DMS 273 treated with DMSO at 0.1 percent for 48 hours (cell line): ENCODE results near the gene HOXB2.
"Not testable (repeated sequence)": the region's sequence is repeated elsewhere in the genome, so short reads cannot be mapped to it uniquely, and the experiment has no call there.

Experiments
- DNase-seq: peaks from one replicate; lab custom pipeline; 2025; lab: John Stamatoyannopoulos, UW

HOXB2 gene

DNA sequence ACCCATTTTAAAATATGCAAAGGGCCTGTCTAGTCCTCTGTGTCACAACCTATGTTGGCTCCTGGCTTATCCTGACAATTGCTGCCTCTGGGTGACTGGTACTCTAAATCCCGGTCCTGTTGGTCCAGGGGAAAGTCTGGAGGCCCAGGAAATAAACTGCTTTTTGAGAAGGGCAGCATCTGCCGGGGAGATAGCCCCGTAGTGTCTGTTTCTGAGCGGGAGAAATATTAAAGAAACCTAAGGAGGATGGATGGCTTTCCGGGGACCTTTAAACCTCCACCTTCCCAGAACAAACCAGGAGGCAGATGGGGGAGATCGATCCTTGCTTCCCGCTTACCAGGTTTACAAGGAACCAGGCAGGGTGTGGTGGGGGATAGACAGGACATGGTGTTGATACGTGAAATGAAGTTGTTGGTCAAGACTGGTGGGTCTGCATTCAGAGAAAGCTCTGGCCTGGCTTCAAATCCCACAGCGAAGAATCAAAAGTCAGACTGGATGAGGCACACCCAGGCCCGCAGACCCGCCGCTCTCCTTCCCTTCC is 3.8 kb downstream of the HOXB2 start:
- DNase-seq: no peak

DNA sequence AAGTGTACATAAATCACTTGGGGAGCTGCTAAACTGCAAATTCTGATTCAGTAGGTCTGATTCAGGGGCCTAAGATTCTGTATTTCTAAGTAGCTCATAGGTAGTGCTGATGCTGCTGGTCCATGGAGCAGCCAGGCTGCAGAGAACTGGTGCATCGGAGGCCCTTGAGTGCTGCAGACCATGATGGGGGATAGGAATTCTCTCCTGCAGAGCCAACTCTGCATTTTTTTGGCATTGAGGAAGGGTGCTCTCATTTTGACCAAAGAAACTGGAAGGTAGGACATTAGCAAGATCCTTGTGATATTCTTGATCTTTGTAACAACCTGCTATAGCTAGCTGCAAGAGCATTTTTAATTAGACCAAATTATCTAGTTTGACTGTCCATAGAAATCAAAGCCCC is 4.7 kb downstream of the HOXB2 start:
- no peak for DNase-seq

DNA sequence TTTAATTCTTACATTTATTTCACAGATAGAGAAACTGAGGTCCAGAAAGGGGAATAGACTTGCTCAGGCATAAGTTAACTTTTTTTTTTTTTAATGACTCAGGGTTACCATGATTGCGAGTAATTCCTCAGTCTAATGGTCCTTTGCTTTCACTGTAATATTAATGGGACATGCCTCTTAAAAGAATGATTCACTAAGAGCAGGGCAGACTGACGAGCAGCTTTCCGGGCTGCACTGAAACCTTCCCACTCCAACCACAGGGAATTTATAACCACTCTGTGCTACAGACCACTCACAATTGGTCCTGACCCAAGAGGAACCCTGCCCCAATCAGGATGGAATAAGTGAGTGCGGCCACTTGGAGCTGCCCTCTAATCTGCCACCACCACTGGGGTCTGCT is 5.7 kb downstream of the HOXB2 start:
- no peak for DNase-seq

DNA sequence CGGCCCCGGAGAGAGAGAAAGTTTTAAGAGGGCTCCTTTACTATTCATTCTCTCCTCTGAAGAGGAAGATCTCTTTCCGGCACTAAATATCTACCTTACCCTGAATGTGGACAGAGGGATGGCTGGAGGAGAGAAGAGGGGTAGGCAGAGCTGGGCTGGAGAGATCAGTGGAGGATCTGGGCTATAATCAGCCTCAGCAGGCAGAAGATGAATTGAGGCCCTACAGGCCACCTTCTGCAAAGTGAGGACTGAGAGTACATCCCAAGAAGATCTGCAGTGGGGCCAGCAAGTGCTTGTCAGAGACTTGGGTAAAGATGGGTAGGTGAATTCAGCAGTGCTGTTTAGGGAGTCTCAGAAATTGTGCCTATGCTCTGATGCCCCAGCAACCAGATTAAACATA is 7.6 kb downstream of the HOXB2 start:
- DNase-seq: no peak

DNA sequence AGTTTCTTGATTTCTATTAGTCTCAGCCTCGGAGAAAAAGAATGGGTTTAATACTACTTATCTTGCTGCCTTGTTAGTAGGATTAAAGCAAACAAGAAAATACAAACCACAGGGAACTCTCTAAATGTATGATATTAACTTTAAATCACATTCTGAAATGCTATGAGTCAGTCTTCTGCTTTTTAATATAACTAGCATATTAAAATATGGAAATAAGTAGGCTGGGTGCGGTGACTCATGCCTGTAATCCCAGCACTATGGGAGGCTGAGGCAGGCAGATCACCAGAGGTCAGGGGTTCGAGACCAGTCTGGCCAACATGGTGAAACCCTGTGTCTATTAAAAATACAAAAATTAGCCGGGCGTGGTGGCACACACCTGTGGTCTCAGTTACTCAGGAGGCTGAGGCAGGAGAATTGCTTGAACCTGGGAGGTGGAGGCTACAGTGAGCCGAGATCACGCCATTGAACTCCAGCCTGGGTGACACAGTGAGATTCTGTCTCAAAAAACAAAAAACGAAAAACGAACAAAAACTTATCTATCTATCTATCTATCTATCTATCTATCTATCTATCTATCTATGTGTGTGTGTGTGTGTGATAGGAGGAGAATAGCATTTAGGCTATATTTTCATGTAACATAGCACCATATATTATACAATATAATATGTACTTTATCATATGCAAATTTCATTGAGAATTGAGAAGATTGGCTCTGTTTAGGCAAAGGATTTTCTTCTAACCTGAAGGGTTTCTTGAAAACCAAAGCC is 8.9 kb downstream of the HOXB2 start:
- DNase-seq: not testable (repeated sequence)

DNA sequence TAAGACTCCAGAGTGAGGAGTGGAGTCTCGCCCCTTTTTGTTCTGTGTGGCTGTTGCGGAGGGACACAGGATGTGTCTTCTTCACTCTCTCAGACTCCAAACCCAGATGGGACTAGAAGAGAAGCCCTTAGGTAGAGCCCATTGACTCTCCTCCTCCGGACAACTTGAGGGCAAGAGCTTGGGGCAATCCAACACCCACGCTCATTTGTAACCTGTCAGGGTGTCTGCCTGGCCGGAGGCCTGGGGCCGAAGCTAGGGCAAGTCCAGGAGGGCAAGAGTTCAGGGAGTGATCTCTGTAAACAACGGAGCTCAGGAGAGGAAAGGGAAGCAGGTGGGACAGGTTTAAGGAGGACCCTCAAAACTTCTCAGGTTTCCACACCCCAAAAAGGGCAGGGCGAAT is 12.6 kb downstream of the HOXB2 start:
- DNase-seq: no peak

DNA sequence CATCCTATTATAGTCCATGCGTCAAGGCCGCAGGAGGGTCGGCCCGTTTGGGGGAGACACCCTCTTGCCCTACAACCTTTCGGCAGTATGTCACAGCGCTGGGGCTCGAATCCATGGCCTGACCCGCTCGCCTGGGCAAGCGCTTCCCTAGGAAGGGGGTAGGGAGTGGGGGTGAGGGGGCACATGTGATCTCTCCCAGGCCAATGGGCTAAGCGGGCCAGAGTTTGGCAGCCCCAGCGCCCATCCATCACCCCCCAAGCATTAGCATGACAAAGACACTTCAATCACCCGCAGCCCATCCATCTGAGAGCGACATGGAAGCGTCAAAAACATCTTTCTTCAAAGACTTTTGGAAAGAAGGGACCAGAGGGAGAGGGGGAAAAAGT is 14.0 kb downstream of the HOXB2 start, which contains the start of gene HOXB1:
TSS of gene HOXB1 (minus strand) at position 125 of the 386 bp plus-strand sequence. CDS start at position 18, 107 bp downstream.
- DNase-seq: no peak

DNA sequence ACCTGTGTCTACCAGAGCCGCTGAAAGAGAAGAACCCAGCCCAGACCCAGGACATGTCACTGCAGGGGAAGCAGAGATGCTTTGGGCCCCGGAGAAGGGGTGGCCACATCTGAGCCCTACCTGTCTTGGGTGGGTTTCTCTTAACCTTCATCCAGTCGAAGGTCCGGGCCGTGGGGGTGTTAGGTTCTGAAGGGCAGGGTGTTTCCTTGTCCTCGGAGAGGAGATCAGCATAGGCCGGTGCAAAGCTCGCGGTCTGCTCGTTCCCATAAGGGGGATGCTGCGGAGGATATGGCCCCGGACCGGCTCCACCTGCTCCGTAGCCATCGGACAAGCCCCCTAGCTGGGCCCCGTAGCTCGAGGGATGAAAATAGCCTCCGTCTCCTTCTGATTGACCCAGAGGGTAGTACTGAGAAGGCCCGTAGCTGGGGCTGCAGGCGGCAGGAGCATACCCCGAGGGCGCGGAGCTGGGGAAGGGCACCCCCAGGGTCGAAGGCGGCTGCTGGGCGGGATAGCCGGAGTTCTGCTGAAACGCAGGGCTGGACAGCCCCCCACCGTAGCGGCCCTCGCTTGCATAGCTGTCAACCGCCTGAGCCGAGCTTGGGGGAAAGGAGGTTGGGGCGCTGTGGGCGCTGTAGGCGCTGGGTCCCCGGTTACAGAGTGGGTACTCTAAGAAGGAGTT is 14.6 kb downstream of the HOXB2 start:
- DNase-seq: no peak

DNA sequence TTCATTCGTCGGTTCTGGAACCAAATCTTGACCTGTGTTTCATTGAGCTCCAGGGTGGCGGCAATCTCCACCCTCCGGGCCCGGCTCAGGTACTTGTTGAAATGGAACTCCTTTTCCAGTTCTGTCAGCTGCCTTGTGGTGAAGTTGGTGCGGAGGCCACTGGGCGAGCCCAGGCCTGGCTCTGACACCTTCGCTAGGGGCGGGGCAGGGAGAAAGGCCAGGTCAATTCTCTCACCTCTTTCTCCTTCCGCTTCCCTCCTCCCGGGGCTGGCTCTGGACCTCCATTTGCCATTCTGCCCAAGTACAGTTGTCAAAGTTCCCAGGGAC is 15.3 kb downstream of the HOXB2 start:
- DNase-seq: no peak

DNA sequence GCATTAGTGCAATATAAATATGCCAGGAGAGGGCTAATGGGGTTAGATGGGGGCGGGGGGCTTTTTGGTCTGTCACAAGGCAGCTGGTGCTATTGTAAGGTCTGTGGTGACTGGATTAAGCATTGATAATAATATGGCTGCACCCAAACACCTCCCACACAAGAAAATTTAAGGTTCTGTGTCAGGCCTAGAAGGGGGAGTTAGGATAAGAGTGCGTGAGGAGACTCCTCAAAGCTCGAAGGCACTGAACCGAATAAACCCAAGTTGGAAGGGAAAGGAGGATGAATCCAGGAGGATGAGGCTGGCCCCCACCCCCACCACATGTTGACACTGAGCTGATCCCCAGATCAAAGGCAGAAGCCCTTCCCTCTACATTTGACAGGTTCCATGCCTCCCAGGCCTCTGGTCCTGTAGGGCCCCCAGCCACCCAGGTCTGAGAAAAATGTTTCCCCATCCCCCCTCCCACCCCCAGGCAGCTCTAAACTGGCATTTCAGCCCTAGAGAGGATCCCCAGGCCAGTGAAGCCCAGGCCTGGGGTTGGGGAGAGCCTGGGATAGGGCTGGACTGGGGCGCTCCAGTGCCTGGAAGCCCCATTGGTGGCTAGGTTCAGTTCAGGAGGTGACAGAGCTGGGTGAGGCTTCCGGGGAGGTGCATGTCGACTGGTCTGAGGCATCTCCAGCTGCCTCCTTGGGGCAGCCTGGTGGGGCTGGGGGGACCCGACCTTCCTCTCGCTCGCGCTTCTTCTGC is 15.8 kb downstream of the HOXB2 start:
- DNase-seq: no peak

DNA sequence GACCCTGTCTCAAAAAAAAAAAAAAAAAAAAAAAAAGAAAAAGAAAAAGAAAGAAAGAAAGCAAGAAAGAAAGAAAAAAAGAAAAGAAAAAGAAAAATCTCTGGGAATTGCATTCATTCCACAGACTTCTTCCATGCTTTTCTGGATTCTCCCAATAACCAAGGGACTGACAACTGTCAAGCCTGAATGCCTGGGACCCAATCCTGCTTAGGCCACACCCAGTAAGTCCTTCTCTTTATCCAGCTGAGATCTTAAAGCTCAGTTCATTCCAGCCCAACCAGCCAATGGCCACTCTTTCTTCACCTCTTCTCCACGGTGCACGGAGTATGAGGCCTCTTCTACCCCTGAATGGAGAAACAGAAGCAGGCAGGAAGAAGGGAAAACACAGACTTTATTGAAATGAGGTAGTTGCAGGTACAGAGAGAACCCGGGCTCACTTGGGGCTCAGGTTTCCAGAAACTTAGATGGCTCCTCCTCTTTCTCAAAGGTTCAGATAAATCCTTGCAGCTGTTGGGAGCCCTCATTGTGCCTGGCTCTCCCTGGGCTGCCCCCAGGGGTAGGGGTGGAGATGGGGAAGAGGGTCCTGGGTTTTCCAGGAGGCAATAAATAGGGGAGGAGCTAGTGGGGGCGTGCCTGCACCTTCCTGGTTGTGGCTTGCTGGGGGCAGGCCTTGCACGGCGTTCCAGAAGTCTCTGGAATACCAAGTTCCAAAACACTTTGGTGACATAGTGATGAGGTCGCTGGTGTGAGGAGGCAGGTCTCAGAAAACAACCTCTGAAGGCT is 16.6 kb downstream of the HOXB2 start:
- DNase-seq: no peak

DNA sequence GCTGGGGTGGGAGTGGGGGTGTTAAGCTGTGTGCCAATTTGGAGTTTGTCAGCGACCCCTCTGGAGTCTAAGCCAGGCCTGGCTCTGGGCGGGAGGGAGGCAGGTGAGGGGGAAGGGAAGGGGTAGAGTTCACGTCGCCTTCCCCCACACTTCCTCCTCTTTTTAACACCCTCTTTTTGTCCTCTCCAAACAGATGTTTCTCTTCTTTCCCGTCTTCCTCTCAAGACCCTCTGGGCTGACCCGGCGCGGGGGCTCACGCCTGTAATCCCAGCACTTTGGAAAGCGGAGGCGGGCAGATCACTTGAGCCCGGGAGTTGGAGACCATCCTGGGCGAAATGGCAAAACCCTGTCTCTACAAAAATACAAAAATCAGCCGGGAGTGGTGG is 17.4 kb downstream of the HOXB2 start:
- no peak for DNase-seq

DNA sequence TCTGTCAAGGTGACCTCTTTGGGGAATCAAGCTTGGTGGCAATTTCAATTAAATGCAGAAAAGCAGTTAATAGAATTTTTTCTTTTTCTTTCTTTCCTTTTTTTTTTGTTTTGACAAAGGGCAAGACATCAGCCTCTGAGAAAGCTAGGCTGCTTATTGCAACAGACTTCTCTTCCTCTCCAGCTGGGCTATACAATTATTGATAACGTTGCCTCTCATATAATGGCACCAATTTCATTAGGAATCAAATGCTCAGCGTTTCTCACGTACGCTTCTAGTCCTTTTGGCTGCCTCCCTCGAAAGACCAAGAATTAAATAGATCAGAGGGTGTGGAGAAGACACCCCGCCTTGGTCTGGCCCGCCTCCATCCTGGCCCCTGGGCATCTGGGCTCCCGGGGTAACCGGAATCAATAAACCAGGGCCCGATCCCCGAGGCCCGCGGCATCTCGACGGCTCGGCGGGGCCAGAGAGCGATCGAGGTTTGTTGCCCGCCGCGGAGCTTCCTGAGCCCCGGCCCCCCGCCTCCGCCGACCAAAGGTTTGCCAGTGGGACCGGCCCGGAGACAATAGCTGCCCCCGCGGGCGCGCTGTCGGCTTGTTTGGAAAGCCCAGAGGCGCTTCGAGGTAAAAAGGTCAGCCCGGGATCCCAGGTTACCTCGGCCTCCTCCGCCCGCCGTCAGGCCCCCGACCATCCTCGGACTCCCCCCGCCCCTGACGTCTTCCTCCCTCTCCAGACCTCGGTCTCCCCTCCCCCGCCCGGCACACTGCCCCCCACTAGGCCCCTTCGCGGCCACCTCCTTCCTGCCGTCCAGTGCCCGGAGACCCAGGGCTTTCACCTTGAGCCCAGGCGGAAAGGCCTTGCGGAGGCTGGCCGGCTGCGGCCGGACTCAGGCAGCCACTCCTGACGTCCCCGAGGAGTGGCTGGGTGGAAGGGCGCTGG is 18.0 kb downstream of the HOXB2 start:
- DNase-seq: no peak

DNA sequence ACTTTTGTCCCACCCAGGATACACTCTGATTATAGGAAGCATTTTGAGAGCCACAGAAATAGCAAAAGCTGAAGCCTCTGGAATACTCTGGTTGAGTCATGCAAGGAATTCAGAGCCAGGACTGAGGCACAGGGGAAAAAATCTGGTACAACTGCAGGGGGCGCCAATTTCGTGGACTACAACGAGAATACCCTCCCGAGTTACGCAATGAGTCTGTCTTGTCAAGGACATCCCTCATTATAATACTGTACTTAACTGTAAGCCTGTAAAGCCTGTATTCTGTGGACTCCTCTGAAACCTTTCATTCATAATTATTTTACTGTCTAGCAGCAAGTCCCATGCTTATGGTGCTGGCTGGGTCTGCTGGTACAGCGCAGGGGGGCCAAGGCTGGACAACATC is 21.9 kb downstream of the HOXB2 start:
- DNase-seq: no peak

DNA sequence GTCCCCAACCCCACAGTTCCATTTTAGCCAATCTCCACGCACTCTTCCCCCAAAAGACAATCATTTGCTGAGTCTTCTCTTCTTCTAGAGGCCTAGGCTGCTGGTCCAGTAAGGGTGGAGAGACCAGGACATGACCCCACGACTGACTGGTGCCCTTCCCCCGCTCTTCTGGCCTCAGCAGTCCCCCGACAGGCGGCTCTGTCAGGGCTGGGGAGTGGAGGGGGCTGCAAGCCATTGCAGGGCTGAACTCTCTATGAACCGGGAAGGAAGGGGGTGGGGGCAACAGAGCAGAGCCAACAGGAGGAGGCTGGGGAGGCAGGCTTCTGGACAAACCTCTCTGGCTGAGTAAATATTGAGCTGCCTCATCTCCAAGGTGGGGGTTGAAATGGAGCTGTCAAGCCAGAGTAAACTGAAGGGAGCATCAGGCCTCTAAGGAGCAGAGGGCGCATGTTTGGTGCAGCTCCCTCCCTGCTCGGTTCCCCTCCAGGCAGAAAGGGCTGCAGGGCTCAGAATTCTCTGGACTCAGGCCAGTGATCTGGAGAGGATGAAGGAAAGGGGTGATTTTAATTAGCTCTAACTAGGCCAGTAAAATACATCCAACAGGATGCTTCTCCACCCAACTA is 22.8 kb downstream of the HOXB2 start:
- no peak for DNase-seq

DNA sequence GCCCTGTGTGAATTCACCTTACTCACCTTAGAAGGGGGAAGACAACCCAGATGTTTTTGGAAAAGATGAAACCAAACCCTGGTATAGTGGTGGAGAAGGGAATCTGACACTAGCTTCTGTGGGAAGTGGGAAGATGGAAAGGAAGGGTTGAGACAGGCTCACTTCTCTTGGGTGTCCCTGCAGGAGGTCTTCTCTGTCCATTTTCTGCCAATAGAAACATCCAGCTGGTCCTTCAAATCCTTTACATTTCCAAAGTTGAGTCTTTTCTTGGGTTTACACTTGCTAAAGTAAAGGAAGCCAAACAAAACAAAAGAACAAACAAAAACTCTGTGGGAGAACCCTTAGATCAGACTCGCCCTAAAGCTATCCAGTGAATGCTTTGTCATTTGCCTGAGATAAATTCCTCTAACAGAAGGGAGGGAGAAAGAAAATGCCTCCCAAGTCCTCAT is 24.3 kb downstream of the HOXB2 start:
- no peak for DNase-seq

DNA sequence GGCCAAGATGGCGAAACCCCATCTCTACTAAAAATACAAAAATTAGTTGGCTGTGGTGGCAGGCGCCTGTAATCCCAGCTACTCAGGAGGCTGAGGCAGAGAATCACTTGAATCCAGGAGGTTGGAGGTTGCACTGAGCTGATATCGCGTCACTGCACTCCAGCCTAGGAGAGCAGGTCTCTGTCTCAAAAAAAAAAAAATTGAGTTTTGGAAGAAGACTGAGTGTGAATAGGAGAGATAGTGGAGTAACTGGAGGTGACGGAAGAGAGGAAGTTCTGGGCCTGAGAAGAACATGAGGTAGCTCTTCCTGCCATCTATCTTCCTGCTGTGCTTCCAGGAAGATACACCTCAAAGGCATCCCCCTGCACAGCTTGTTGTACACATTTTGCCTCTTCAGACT is 25.5 kb downstream of the HOXB2 start:
- DNase-seq: no peak

DNA sequence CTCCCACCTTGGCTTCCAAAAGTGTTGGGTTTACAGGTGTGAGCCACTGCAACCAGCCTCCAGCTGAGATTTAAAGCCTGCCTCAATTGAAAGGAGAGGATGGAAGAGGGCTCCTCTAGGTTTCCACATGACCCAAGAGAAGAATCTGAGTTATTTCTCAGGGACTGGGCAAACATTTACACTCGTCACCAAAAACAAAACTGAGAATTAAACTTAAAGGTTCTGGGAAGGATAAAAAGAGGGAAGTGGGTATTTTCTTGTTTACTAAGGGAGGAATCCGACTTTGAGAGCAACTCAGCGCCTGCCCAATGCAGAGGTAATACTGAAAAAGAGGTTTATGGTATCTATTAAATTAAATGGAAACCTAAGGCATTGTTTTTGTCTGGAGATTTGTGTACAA is 27.4 kb downstream of the HOXB2 start:
- no peak for DNase-seq

DNA sequence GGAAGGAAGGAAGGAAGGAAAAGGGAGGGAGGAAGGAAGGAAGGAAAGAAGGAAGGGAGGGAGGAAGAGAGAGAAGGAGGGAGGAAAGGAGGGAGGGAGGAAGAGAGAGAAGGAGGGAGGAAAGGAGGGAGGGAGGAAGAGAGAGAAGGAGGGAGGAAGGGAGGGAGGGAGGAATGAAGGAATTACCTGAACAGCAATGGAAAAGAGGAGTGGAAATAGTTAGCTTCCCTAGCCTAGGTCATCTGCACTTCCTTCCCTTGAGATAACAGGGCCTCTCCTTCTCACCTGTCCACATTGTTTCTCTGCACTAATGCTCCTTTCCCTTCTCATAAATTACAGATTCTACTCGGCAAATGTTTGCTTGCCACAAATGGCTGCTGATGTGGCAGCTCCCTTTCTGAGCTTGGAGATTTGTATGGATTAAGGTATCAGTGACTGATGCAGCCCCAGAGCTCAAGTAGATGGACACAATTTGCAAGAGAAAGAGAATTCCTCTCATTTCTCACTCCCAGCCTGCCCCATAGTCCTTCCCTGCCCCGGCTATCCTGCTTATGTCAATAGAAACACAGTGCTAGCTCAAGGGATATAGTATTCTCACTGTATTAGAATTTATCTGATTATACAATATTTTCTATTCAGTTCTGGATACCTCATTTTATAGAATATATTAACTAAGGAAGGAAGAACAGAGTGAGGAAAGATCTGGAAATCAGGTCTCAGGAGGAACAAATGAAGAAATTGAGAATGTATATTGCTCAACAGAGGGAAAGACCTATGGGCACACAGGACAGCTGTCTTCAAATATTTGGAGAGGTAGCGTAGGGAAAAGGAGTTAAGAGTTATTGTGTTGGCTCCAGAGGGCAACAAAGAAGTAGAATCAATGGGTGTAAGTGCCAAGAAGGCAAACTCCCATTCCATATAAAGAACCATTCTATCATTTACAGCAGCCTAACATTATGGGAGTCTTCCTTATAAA is 28.7 kb downstream of the HOXB2 start:
- no peak for DNase-seq
